ENCODE data around the gene PINK1. TPM values are rescaled to one million over a fixed set of nuclear protein-coding genes. Genes with fewer than 3 reads are reported as not detected.
"Not testable (repeated sequence)": the region's sequence is repeated elsewhere in the genome, so short reads cannot be mapped to it uniquely, and the experiment has no call there.

Gene PINK1
- total RNA-seq, 1 experiment from 2014 or later = 7.2 TPM

DNA sequence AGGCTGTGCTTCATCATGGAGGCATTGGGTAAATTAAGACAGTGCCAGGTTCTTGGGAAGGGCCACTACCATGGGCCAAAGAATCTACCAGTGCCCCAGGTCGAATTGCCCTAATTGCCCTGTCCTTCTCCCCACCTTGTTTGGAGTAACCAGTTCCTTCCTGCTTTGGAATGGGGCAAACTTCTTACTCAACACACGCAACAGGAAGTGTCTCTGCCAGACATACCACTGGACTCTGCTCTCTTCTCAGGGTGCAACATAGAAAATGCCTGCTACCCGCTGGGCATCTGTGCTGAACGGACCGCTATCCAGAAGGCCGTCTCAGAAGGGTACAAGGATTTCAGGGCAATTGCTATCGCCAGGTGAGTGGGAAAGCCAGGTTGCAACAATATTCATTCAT lies 28.6 kb upstream of the PINK1 start:
- BruUV-seq (replicated peaks) = no TSS peak
- no peaks in the 10 kb centered on the region for H3K27me3 ChIP-seq (replicated peaks; ENCODE audit: insufficient read depth, low read depth, low read length, poor library complexity)
- H3K4me1 ChIP-seq (ENCODE audit: insufficient read depth, low read length, poor library complexity, severe bottlenecking) = no peaks in the 10 kb centered on the region
- CTCF ChIA-PET = no interaction called here
- TF ChIP-seq, protein P1, sequence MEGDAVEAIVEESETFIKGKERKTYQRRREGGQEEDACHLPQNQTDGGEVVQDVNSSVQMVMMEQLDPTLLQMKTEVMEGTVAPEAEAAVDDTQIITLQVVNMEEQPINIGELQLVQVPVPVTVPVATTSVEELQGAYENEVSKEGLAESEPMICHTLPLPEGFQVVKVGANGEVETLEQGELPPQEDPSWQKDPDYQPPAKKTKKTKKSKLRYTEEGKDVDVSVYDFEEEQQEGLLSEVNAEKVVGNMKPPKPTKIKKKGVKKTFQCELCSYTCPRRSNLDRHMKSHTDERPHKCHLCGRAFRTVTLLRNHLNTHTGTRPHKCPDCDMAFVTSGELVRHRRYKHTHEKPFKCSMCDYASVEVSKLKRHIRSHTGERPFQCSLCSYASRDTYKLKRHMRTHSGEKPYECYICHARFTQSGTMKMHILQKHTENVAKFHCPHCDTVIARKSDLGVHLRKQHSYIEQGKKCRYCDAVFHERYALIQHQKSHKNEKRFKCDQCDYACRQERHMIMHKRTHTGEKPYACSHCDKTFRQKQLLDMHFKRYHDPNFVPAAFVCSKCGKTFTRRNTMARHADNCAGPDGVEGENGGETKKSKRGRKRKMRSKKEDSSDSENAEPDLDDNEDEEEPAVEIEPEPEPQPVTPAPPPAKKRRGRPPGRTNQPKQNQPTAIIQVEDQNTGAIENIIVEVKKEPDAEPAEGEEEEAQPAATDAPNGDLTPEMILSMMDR (conservative IDR thresholded peaks at IDR 0.05; ENCODE audit: low read depth, low read length) = no peak
- TF ChIP-seq EZH2 (IDR thresholded peaks at IDR 0.05; ENCODE audit: borderline replicate concordance, low read depth, low read length, poor library complexity, severe bottlenecking) = no peak
- no peaks in the 10 kb centered on the region for H3K9me3 ChIP-seq (ENCODE audit: low read depth, low read length, poor library complexity, severe bottlenecking)
- intact Hi-C loops (cut with micrococcal nuclease; ENCODE audit: unreplicated experiment) = no loop called here
- no peaks in the 10 kb centered on the region for H3K36me3 ChIP-seq (ENCODE audit: insufficient read depth, low read length, poor library complexity, severe bottlenecking)
- POLR2A ChIA-PET (ENCODE audit: low non-redundant PET) = no interaction called here
- H3K27ac ChIP-seq (ENCODE audit: low read depth, low read length, poor library complexity, severe bottlenecking) = no peak overlapping the region
- no peak overlapping the region for H3K4me3 ChIP-seq (ENCODE audit: low read depth, low read length, poor library complexity, severe bottlenecking)
- no peak for DNase-seq (ENCODE audit: low spot score)

DNA sequence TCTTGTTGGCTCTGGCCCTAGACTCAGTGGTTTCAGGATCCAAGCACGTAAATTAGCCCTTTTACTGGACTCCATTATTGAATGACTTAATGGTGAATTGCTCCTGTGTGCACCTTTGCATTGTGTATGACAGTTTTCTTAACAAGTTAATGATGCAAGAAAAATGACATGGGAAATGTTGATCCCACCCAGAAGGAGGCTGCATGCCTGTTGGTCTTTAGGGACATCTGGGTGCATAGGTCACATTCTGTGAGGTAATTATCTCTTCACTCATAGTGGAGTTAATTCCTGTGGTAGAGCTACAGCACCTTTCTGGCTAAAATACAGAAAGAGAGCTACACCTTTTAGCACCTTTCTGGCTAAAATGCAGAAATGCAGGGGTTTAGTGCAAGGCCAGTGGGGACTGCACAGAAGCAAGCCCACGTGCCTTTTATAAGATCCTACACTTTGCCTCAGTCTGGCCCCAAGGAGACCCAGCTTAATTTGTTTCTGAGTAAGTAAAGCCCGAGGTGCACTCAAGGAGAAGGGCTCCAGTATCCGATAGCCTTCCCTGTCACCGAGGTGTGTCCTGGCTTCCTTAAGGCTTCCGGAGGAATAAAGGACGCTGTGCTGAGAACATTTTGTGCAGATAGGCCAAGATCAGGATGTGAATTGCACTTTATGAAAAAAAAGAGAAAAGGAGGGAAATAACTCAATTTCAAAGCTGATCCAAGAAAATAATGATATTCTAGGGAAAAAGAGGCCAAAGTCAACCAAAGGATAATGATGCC lies 26.3 kb upstream of the PINK1 start:
- POLR2A ChIA-PET (ENCODE audit: low non-redundant PET); H3K4me1 ChIP-seq (ENCODE audit: insufficient read depth, low read length, poor library complexity, severe bottlenecking); H3K9me3 ChIP-seq (ENCODE audit: low read depth, low read length, poor library complexity, severe bottlenecking); DNase-seq (ENCODE audit: low spot score); intact Hi-C loops (cut with micrococcal nuclease; ENCODE audit: unreplicated experiment); H3K27me3 ChIP-seq (replicated peaks; ENCODE audit: insufficient read depth, low read depth, low read length, poor library complexity); H3K36me3 ChIP-seq (ENCODE audit: insufficient read depth, low read length, poor library complexity, severe bottlenecking); H3K27ac ChIP-seq (ENCODE audit: low read depth, low read length, poor library complexity, severe bottlenecking); CTCF ChIA-PET; BruUV-seq (replicated peaks); H3K4me3 ChIP-seq (ENCODE audit: low read depth, low read length, poor library complexity, severe bottlenecking): not testable (repeated sequence)

DNA sequence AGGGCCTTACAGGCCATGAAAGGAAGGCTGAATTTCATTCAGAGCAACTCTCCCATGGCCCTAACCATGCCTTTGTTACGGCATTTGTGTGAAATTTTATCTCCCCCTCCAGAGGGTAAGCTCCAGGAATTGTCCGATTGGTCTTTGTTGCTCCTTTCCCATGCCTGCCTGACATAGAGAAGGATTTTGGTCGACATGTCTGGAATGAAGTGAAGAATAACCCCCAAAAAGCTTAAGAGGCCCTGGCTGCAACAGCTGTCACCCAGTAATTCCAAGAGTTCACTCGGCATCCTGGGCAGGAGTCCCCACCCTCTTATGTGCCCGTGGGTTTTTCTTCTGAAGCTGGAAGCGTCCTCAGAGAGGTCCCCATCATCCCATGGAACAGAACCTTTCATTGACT lies 23.7 kb upstream of the PINK1 start:
- intact Hi-C loops (cut with micrococcal nuclease; ENCODE audit: unreplicated experiment) = no loop called here
- H3K4me3 ChIP-seq (ENCODE audit: low read depth, low read length, poor library complexity, severe bottlenecking) = no peak overlapping the region
- TF ChIP-seq, protein P1 (conservative IDR thresholded peaks at IDR 0.05; ENCODE audit: low read depth, low read length) = no peak
- TF ChIP-seq EZH2 (IDR thresholded peaks at IDR 0.05; ENCODE audit: borderline replicate concordance, low read depth, low read length, poor library complexity, severe bottlenecking) = no peak
- H3K27ac ChIP-seq (ENCODE audit: low read depth, low read length, poor library complexity, severe bottlenecking) = no peak overlapping the region
- BruUV-seq (replicated peaks) = no TSS peak
- DNase-seq (ENCODE audit: low spot score) = no peak
- H3K27me3 ChIP-seq (replicated peaks; ENCODE audit: insufficient read depth, low read depth, low read length, poor library complexity) = no peaks in the 10 kb centered on the region
- CTCF ChIA-PET = interaction anchor here (0.6 kb wide), 1 partner anchor 423 kb away, joined by 3 read pairs; no protein-coding TSS in a partner anchor
- no peaks in the 10 kb centered on the region for H3K4me1 ChIP-seq (ENCODE audit: insufficient read depth, low read length, poor library complexity, severe bottlenecking)
- POLR2A ChIA-PET (ENCODE audit: low non-redundant PET) = no interaction called here
- H3K9me3 ChIP-seq (ENCODE audit: low read depth, low read length, poor library complexity, severe bottlenecking) = no peaks in the 10 kb centered on the region
- H3K36me3 ChIP-seq (ENCODE audit: insufficient read depth, low read length, poor library complexity, severe bottlenecking) = no peaks in the 10 kb centered on the region

DNA sequence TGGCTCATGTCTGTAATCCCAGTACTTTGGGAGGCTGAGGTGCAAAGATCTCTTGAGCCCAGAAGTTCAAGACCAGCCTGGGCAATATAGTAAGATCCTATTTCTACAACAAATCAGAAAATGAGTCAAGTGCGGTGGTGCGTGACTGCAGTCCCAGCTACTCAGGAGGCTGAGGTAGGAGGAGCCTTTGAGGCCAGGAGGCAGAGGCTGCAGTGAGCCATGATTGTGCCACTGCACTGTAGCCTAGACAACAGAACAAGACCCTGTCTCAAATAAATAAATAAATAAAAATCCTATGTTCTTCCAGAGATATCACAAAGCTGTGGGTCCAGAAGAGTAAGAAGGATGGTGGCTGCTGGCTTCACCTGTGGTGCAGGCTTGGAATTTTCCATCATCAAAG lies 22.3 kb upstream of the PINK1 start:
- no peak overlapping the region for H3K27ac ChIP-seq (ENCODE audit: low read depth, low read length, poor library complexity, severe bottlenecking)
- H3K4me1 ChIP-seq (ENCODE audit: insufficient read depth, low read length, poor library complexity, severe bottlenecking) = no peaks in the 10 kb centered on the region
- H3K27me3 ChIP-seq (replicated peaks; ENCODE audit: insufficient read depth, low read depth, low read length, poor library complexity) = no peaks in the 10 kb centered on the region
- no peaks in the 10 kb centered on the region for H3K9me3 ChIP-seq (ENCODE audit: low read depth, low read length, poor library complexity, severe bottlenecking)
- no TSS peak for BruUV-seq (replicated peaks)
- DNase-seq (ENCODE audit: low spot score) = no peak
- TF ChIP-seq, protein P1 (conservative IDR thresholded peaks at IDR 0.05; ENCODE audit: low read depth, low read length) = no peak
- no peak overlapping the region for H3K4me3 ChIP-seq (ENCODE audit: low read depth, low read length, poor library complexity, severe bottlenecking)
- intact Hi-C loops (cut with micrococcal nuclease; ENCODE audit: unreplicated experiment) = no loop called here
- no peaks in the 10 kb centered on the region for H3K36me3 ChIP-seq (ENCODE audit: insufficient read depth, low read length, poor library complexity, severe bottlenecking)
- POLR2A ChIA-PET (ENCODE audit: low non-redundant PET) = no interaction called here
- CTCF ChIA-PET = no interaction called here
